ENCODE results near the gene ANKRD11. TPM values are rescaled to one million over a fixed set of nuclear protein-coding genes. Genes with fewer than 3 reads are reported as not detected.
A peak's percentile ranks its signal among the peaks of the same experiment; 100 is the strongest.

The ANKRD11 gene
- total RNA-seq, 4 donors from 2014 or later, result 49.8 to 114 (median 82.2) TPM

GRCh38 chr16:89420204-89420603 is 70.2 kb downstream of the ANKRD11 start:
- DNase-seq (ENCODE audit: low spot score), result no peak
- ATAC-seq (ENCODE audit: low FRiP score), result no peak
- TF ChIP-seq, protein P1, sequence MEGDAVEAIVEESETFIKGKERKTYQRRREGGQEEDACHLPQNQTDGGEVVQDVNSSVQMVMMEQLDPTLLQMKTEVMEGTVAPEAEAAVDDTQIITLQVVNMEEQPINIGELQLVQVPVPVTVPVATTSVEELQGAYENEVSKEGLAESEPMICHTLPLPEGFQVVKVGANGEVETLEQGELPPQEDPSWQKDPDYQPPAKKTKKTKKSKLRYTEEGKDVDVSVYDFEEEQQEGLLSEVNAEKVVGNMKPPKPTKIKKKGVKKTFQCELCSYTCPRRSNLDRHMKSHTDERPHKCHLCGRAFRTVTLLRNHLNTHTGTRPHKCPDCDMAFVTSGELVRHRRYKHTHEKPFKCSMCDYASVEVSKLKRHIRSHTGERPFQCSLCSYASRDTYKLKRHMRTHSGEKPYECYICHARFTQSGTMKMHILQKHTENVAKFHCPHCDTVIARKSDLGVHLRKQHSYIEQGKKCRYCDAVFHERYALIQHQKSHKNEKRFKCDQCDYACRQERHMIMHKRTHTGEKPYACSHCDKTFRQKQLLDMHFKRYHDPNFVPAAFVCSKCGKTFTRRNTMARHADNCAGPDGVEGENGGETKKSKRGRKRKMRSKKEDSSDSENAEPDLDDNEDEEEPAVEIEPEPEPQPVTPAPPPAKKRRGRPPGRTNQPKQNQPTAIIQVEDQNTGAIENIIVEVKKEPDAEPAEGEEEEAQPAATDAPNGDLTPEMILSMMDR (IDR thresholded peaks at IDR 0.05), result no peak

GRCh38 chr16:89418352-89418751 is 72.0 kb downstream of the ANKRD11 start:
- no peak for ATAC-seq (ENCODE audit: low FRiP score)

DNA sequence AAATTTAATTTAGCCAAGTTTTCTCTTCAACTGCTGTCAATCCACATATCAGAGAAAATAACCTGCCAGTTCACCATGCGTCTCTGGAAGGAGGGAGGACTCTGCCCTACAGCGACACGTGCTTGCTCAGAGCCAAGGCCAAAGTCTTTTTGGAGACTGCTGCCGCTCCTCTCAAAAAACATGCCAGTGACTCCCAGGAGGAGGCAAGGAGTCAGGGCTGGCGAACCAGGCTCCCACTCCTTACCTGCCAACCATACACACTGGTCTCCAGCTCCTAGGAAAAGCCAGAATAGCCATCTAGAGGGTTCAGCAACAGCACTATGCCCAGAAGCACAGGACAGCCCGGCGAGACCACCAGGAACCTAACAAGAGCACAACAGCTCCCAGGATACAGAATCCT is 73.0 kb downstream of the ANKRD11 start:
- TF ChIP-seq, protein P1 (IDR thresholded peaks at IDR 0.05), result no peak
- DNase-seq (ENCODE audit: low spot score) (no peak), ATAC-seq (ENCODE audit: low FRiP score) (peak; percentile 64)

More at GRCh38 chr16:89418352-89418751, 72.0 kb downstream of the ANKRD11 start:
- TF ChIP-seq, protein P1 (IDR thresholded peaks at IDR 0.05), result no peak
- DNase-seq (ENCODE audit: low spot score), result no peak

- TF ChIP-seq, protein P1 (IDR thresholded peaks at IDR 0.05), result no peak
- DNase-seq (ENCODE audit: low spot score) (no peak), ATAC-seq (ENCODE audit: low FRiP score) (no peak)
Observed at GRCh38 chr16:89413811-89414585, 76.4 kb downstream of the ANKRD11 start.

GRCh38 chr16:89412811-89413210 is 77.5 kb downstream of the ANKRD11 start:
- TF ChIP-seq, protein P1 (IDR thresholded peaks at IDR 0.05), result no peak
- ATAC-seq (ENCODE audit: low FRiP score) (no peak), DNase-seq (ENCODE audit: low spot score) (no peak)

GRCh38 chr16:89411335-89411850 is 79.0 kb downstream of the ANKRD11 start:
- ATAC-seq (ENCODE audit: low FRiP score) (no peak), DNase-seq (ENCODE audit: low spot score) (no peak)

More at GRCh38 chr16:89411335-89411850, 79.0 kb downstream of the ANKRD11 start:
- TF ChIP-seq, protein P1 (IDR thresholded peaks at IDR 0.05), result no peak
